ENCODE results near the gene KXD1.
A peak's percentile ranks its signal among the peaks of the same experiment; 100 is the strongest.
"Not testable (repeated sequence)": the region's sequence is repeated elsewhere in the genome, so short reads cannot be mapped to it uniquely, and the experiment has no call there.

The KXD1 gene

DNA sequence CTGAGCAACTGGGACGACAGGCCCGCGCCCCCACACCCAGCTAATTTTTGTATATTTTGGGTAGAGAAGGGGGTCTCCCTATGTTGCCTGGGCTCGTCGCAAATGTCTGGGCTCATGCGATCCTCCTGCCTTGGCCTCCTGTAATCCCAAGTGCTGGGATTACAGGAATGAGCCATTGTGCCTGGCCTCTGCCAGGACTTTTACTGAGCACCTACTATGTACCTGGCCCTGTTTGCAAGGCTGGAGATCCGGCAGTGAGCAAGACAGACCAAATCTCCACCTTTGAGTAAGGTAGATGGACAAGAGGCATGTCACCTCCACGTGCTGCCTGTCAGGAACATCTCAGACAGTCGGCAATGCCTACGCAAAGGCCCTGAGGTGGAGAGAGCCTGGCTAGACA, 21.2 kb upstream of the KXD1 start:
- Histone ChIP-seq H3K9me3 (ENCODE audit: control insufficient read depth, low read length) (no peaks in the 10 kb centered on the region), H3K4me1 (ENCODE audit: control insufficient read depth, insufficient read depth, low read length, poor library complexity, severe bottlenecking) (no peaks in the 10 kb centered on the region), H3K4me3 (ENCODE audit: extremely low read depth, insufficient read depth, low read length, poor library complexity, severe bottlenecking) (no peak overlapping the region), H3K36me3 (ENCODE audit: control insufficient read depth, insufficient read depth, low read length) (peaks cover 83% of the 10 kb centered on the region), H3K27ac (ENCODE audit: low read depth, low read length, severe bottlenecking) (no peak overlapping the region)
- 96 to 99% methylated on average over 7 to 10 of the region's 10 CpGs for WGBS, 2 experiments (ENCODE audit: insufficient coverage in 2 of 2)

DNA sequence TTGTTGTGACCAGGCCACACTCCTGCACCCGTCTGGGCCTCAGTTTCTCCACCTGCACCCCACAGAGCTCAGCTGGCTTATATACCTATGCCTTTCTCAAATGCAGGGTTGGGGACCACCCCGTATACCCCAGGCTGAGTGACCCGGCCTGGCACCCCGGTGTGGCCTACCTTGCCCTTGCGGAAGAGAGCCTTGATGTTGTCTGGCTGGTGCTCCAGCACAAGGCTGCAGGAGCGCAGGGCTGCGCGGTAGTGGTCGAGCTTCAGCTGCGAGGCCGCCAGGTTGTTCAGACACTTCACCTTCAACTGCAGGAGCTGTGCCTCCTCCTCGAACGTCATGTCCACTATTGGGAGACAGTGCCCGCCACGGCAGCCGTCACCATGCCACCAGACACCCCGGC, 20.2 kb upstream of the KXD1 start:
- Histone ChIP-seq H3K4me3 (ENCODE audit: extremely low read depth, insufficient read depth, low read length, poor library complexity, severe bottlenecking) (no peak overlapping the region), H3K27ac (ENCODE audit: low read depth, low read length, severe bottlenecking) (no peak overlapping the region), H3K9me3 (ENCODE audit: control insufficient read depth, low read length) (no peaks in the 10 kb centered on the region), H3K4me1 (ENCODE audit: control insufficient read depth, insufficient read depth, low read length, poor library complexity, severe bottlenecking) (no peaks in the 10 kb centered on the region), H3K36me3 (ENCODE audit: control insufficient read depth, insufficient read depth, low read length) (peaks cover 78% of the 10 kb centered on the region)
- 93 to 95% methylated on average over 16 to 17 of the region's 17 CpGs for WGBS, 2 experiments (ENCODE audit: insufficient coverage in 2 of 2)

DNA sequence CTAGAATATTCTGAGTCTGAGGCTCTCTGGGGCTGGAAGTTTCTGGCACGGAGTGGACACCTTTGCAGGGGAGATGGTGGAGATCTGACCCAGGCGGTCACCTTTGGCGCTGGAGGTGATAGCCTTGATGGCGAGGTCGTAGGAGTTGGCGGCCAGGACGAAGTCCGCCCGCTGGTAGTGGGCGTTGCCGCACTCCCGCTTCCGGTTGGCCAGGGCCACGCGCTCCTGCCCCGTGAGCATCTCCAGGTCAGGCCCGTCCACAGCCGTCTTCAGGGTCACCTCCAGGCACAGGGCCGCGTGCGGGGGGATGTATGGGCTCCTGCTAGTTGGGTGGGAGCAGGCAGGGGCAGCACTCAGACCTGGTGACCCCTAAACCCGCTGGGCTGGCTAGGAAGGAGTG, 19.6 kb upstream of the KXD1 start:
- 93 to 96% methylated on average over 17 to 22 of the region's 22 CpGs for WGBS, 2 experiments (ENCODE audit: insufficient coverage in 2 of 2)
- H3K4me1 ChIP-seq (ENCODE audit: control insufficient read depth, insufficient read depth, low read length, poor library complexity, severe bottlenecking) = no peaks in the 10 kb centered on the region
- peaks cover 71% of the 10 kb centered on the region for H3K36me3 ChIP-seq (ENCODE audit: control insufficient read depth, insufficient read depth, low read length)
- H3K9me3 ChIP-seq (ENCODE audit: control insufficient read depth, low read length) = no peaks in the 10 kb centered on the region
- no peak overlapping the region for H3K4me3 ChIP-seq (ENCODE audit: extremely low read depth, insufficient read depth, low read length, poor library complexity, severe bottlenecking)
- H3K27ac ChIP-seq (ENCODE audit: low read depth, low read length, severe bottlenecking) = no peak overlapping the region

DNA sequence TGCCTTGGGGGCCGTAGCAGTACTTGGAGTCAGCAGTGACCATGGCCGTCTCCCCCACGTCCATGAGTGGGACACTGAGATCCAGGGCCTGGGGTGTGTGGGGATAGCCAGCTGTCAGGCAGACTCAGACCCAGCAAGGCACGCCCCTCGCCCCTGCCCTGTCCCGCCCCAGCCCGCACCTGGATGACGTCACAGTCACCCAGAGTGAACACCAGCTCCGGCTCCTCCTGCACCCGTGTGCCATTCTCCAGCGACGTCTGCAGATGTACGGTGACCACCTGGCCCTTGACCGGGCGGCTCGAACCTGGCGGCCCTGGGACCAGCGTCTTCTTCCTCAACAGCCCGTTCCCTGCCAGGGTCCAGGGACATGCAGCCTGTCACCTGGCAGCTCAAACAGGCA, 18.3 kb upstream of the KXD1 start:
- H3K4me3 ChIP-seq (ENCODE audit: extremely low read depth, insufficient read depth, low read length, poor library complexity, severe bottlenecking) = no peak overlapping the region
- H3K27ac ChIP-seq (ENCODE audit: low read depth, low read length, severe bottlenecking) = no peak overlapping the region
- peaks cover 66% of the 10 kb centered on the region for H3K36me3 ChIP-seq (ENCODE audit: control insufficient read depth, insufficient read depth, low read length)
- WGBS, 2 experiments (ENCODE audit: insufficient coverage in 2 of 2) = 98% methylated on average over 19 of the region's 19 CpGs
- H3K4me1 ChIP-seq (ENCODE audit: control insufficient read depth, insufficient read depth, low read length, poor library complexity, severe bottlenecking) = peaks cover 7% of the 10 kb centered on the region
- H3K9me3 ChIP-seq (ENCODE audit: control insufficient read depth, low read length) = no peaks in the 10 kb centered on the region

DNA sequence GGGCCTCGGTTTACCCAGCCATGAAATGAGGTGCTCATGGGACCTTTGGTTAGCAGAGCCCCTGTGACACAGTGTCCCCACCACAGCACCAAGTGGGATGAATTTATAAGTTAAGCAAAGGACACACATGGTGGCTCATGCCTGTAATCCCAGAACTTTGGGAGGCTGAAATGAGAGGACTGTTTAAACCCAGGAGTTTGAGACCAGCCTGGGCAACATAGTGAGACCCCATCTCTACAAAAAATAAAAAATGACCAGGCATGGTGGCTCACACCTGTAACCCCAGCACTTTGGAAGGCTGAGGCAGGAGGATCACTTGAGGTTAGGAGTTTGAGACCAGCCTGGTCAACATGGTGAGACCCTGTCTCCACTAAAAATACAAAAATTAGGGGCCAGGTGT, 17.5 kb upstream of the KXD1 start:
- H3K36me3 ChIP-seq (ENCODE audit: control insufficient read depth, insufficient read depth, low read length) = peaks cover 63% of the 10 kb centered on the region

DNA sequence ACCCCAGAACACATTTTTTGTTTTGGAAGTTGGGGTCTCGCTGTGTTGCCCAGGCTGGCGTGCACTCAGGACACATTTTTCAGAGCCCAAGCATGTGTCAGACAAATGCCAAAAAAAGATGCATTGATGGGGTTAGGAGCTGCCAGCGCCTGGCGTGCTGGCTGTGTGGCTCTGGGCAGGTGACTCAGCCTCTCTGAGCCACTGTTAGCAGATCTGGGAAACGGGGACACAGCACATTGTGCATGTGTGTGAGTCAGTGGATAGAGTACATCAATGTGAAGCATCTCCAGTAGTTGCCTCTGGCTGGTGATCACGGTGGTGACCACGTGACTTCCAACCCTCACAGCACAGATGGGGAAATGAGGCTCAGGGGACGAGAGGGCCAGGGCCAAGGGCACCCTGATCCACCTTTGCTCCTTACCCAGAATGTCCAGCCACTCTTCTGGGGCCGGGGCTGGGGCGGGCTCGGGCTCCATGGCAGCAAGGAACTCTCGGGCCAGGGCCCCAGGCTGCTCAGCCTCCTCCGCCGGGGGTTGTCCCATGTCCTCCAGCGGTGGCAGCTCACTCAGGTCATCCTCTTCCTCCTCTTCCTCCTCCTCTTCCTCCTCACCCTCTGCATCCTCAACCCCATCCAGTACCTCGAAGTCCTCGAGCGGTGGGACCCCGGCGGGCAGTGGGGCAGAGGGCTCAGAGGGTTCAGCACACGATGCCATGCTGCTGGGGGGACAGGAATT, 16.2 kb upstream of the KXD1 start:
- Histone ChIP-seq H3K4me3 (ENCODE audit: extremely low read depth, insufficient read depth, low read length, poor library complexity, severe bottlenecking) (no peak overlapping the region), H3K4me1 (ENCODE audit: control insufficient read depth, insufficient read depth, low read length, poor library complexity, severe bottlenecking) (peaks cover 7% of the 10 kb centered on the region), H3K9me3 (ENCODE audit: control insufficient read depth, low read length) (no peaks in the 10 kb centered on the region), H3K36me3 (ENCODE audit: control insufficient read depth, insufficient read depth, low read length) (peaks cover 51% of the 10 kb centered on the region), H3K27ac (ENCODE audit: low read depth, low read length, severe bottlenecking) (no peak overlapping the region)
- WGBS, 2 experiments (ENCODE audit: insufficient coverage in 2 of 2) = 96 to 97% methylated on average over 10 to 15 of the region's 21 CpGs

More for the DNA sequence above, 17.5 kb upstream of the KXD1 start:
- not testable (repeated sequence) for H3K27ac ChIP-seq (ENCODE audit: low read depth, low read length, severe bottlenecking); H3K4me3 ChIP-seq (ENCODE audit: extremely low read depth, insufficient read depth, low read length, poor library complexity, severe bottlenecking); H3K9me3 ChIP-seq (ENCODE audit: control insufficient read depth, low read length); H3K4me1 ChIP-seq (ENCODE audit: control insufficient read depth, insufficient read depth, low read length, poor library complexity, severe bottlenecking)
- 82% methylated on average over 1 of the region's 1 CpG; no CpG with 5 or more reads in 1 of the 2 experiments for WGBS, 2 experiments (ENCODE audit: insufficient coverage in 2 of 2)

DNA sequence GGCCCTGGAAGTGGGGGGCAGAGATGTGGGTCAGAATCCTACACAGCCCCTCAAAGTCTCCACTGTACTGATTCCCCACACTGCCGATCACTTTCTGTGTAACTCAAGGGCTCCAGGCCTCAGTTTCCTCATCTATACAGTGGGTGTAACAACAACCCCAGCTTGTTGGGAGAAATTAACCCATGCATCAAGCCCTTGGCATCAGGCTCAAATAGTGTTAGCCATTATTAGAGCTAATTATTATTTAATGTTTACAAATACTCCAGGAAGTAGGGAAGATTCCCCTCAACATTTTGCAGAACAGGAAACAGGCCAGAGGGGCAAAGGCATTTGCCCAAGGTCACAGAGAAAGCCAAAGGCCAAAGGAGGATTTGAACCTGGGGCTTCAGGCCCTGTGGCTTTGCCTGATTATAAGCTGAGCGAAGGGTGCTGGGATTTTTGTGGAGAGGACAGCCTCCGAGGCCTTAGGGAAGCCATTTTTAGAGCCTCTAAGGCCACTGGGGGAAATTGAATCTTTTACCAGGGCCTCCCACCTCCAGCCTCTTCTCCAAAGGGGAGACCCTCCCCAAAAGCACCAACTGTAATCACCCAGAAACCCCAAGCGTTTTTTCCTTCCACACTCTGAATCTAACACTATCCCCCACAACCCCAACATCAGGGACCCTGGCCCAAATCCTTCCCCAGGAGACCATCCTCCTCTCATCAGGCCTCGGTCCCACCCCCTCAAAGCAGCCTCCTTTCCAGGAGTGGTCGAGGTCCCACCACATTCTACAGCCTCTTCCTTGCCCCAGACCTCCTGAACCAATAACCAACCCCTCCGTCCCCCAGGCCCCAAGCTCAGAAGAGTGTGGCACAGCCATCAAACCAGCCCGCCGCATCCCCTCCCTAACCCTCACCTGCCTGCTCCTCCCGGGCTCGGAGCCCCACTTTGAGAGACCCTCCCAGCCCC, 15.4 kb upstream of the KXD1 start:
- Histone ChIP-seq H3K4me3 (ENCODE audit: extremely low read depth, insufficient read depth, low read length, poor library complexity, severe bottlenecking) (peak overlapping the region; percentile 60), H3K36me3 (ENCODE audit: control insufficient read depth, insufficient read depth, low read length) (peaks cover 43% of the 10 kb centered on the region), H3K27ac (ENCODE audit: low read depth, low read length, severe bottlenecking) (no peak overlapping the region), H3K4me1 (ENCODE audit: control insufficient read depth, insufficient read depth, low read length, poor library complexity, severe bottlenecking) (peaks cover 7% of the 10 kb centered on the region), H3K9me3 (ENCODE audit: control insufficient read depth, low read length) (no peaks in the 10 kb centered on the region)
- 51 to 76% methylated on average over 5 to 8 of the region's 11 CpGs for WGBS, 2 experiments (ENCODE audit: insufficient coverage in 2 of 2)

DNA sequence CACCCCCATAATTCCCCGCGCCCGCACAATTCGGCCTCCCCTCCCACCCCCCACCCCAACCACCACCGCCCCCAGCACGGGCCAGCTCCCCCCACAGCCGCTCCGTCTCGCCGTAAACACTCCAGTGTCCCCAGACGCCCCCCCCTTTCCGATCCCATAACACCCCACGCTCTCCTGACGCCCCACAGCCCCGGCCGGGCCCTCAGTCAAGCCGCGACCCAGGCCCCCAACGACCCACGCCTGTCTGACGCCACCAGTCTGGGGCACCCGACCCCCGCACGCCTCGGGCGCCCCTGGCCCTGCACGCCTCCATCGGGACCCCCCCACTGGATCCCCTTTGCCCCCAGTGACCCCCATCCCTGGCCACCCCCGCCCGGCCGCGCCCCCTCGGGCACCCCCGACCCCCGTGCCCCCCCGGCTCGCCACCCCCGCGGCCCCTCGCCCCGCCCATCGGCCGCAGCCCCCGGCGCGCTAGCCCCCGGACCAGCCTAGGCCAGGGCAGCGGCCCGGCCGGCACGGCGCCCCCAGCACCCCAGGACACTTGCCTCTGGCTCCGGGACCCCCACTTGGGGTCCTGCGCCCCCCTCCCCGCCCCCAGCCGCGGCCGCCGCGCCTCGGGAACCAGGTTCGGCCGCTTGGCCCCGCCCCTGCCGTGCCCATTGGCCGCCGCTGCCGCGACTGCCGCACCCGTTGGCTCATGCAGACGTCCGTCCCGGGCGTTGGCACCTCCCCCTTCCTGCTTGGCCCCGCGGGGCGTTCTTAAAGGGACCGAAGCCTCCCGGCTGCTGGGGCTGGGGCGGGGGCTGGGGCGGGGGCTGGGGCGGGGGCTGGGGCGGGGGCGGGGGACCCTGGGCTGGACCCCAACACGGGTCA, 14.5 kb upstream of the KXD1 start, which contains the start of gene FKBP8:
Gene FKBP8, minus strand, starts transcription at position 633 of the 873 bp plus-strand sequence. CDS start 1,603 bp downstream, outside the sequence.
- WGBS, 2 experiments (ENCODE audit: insufficient coverage in 2 of 2) = 0 to 1% methylated on average over 16 to 31 of the region's 86 CpGs
- Histone ChIP-seq H3K4me3 (ENCODE audit: extremely low read depth, insufficient read depth, low read length, poor library complexity, severe bottlenecking) (peak within 1 kb of the TSS; percentile 60), H3K27ac (ENCODE audit: low read depth, low read length, severe bottlenecking) (no peak within 1 kb of the TSS), H3K9me3 (ENCODE audit: control insufficient read depth, low read length) (no peaks in the 10 kb centered on the region), H3K4me1 (ENCODE audit: control insufficient read depth, insufficient read depth, low read length, poor library complexity, severe bottlenecking) (peaks cover 7% of the 10 kb centered on the region), H3K36me3 (ENCODE audit: control insufficient read depth, insufficient read depth, low read length) (peaks cover 34% of the 10 kb centered on the region)

DNA sequence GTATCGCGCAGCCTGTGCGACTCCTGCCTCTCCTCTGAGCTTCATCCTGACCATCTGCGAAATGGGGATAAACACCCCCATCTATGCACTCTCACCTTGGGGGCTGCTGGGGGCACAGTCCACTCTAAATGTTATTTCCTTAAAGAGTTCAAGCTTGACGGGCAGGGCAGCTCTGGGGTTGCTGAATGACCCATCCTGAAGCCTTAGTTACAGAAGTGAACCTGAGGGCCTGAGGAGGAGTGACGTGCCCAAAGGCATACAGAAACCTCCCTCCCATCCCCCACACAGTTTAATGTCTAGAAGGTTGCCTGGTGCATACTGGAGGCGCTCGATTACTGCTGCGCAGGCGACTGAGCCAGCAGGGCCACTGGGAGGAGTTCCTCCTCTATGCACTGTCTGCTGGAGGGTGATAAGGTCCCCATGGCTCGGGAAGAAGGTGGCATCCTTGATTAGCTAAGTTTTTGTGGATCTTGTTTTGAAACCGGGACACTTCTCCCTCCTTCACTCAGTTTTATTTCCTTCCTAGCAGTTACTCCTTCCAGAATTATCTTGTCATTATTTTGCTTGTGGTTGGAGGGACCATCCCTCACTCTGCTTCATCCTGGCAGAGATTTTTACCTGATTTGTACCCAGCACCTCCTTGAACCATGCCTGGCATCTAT, 13.7 kb upstream of the KXD1 start:
- Histone ChIP-seq H3K27ac (ENCODE audit: low read depth, low read length, severe bottlenecking) (no peak overlapping the region), H3K4me3 (ENCODE audit: extremely low read depth, insufficient read depth, low read length, poor library complexity, severe bottlenecking) (peak overlapping the region; percentile 31), H3K36me3 (ENCODE audit: control insufficient read depth, insufficient read depth, low read length) (peaks cover 29% of the 10 kb centered on the region), H3K9me3 (ENCODE audit: control insufficient read depth, low read length) (no peaks in the 10 kb centered on the region), H3K4me1 (ENCODE audit: control insufficient read depth, insufficient read depth, low read length, poor library complexity, severe bottlenecking) (peaks cover 7% of the 10 kb centered on the region)
- 9 to 14% methylated on average over 6 of the region's 12 CpGs for WGBS, 2 experiments (ENCODE audit: insufficient coverage in 2 of 2)

DNA sequence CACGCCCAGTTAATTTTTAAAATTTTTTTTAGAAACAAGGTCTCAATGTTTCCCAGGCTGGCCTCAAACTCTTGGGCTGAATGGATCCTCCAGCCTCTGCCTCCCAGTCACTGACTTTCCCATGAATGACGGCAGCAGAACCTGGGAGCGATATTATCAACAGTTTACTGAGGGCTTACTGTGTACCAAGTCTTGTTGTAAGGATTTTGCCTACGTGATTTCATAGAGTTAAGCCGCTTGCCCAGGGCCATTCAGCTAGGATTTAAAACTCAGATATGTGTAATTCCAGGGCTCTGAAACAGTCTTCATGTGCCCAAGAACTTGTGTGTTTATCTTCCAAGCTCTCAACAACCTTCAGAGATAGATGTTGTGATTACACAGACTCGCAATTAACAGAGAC, 6.0 kb upstream of the KXD1 start:
- Histone ChIP-seq H3K4me1 (ENCODE audit: control insufficient read depth, insufficient read depth, low read length, poor library complexity, severe bottlenecking) (no peaks in the 10 kb centered on the region), H3K9me3 (ENCODE audit: control insufficient read depth, low read length) (no peaks in the 10 kb centered on the region), H3K36me3 (ENCODE audit: control insufficient read depth, insufficient read depth, low read length) (no peaks in the 10 kb centered on the region), H3K27ac (ENCODE audit: low read depth, low read length, severe bottlenecking) (no peak overlapping the region), H3K4me3 (ENCODE audit: extremely low read depth, insufficient read depth, low read length, poor library complexity, severe bottlenecking) (no peak overlapping the region)
- WGBS, 2 experiments (ENCODE audit: insufficient coverage in 2 of 2) = 86 to 88% methylated on average over 5 of the region's 6 CpGs
